ENCODE measurements around the gene SPTBN1.
"Not testable (repeated sequence)": the region's sequence is repeated elsewhere in the genome, so short reads cannot be mapped to it uniquely, and the experiment has no call there.

The SPTBN1 gene

DNA sequence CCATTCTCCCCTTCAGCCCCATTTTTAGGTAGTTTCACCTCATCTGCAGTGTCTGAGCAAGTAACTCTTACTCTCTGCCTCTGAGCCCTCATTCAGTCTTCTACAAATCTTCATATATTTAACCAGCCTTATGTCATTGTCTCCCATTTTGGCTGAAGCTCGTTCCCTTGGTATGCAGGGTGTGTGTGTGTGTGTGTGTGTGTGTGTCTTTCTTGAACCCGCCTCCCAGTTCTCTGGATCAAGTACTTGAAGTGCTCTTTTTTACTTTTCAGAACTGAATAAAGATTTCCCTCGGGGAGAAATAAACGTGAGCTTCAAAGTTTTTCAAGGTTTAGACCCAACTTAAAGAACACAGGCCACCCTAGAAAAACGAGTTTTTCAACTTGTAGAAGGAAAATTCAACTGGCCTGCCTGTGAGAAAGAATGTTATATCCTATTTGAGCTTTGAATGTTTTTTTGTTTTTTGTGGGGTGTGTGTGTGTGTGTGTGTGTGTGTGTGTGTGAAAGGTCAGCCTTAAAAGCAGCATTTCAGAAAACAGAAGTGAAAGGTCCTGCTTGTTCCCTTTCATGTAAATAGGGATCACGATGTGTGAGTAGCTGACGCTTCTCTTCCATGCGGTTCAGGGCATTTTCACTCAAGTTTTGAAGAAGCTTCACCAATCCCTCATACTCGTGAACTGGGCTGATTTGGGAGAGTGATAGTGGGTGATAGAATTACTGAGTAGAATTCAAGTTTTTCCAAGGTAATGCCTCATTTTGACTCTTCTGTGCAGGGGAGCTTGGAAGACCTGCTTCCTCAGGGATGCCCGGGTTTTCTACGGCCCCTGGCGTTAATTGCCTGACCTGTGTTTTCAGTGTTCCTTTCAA lies 216.7 kb downstream of the SPTBN1 start:
- no peak for DNase-seq (ENCODE audit: low spot score)

DNA sequence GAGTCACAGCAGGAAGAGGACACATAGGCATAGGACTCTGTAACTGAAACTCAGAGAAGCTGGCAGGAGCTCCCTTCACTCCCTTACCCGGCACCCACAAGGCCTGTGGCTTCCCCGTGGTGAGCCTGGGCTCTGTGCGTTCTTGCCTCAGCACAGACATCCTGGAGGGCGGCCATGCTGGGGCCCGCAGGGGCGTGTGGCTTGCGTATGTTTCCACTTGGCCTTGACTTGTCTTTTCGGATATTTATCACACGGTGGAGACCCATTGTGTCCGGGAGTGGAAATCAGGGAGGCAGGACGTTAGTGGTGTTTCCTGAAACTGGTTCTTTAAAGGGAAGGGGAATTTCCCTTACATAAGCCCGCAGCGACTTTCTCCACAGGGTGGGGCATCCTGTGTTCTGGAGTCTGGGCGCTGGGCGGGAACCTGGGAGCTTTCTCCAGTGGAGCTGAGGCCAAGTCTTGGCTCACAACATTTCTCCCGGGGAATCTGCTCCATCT lies 217.4 kb downstream of the SPTBN1 start:
- no peak for DNase-seq (ENCODE audit: low spot score)

- DNase-seq (ENCODE audit: low spot score): no peak
Measured at GRCh38 chr2:54675281-54675680, 219.2 kb downstream of the SPTBN1 start.

GRCh38 chr2:54675738-54676137 lies 219.6 kb downstream of the SPTBN1 start:
- DNase-seq (ENCODE audit: low spot score): no peak

DNA sequence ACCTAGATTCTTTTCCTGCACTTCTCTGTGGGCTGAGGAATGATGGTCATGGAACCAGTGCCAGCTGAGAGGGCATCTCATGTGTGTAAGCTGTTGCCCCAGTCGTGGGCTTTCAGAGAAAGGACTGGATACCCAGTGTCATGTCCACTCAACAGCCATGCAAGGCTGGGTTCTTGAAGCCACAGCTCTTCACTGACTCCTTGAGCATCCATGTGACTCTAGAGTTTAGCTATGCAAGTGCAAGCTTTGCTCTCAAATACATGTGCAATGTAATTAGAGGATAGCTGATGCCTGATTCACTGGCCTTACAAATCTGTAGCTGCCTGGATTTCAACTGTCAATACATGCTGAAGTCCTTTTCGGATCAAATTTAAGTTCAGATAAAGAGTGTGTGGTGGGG lies 220.5 kb downstream of the SPTBN1 start:
- DNase-seq (ENCODE audit: low spot score): no peak

DNA sequence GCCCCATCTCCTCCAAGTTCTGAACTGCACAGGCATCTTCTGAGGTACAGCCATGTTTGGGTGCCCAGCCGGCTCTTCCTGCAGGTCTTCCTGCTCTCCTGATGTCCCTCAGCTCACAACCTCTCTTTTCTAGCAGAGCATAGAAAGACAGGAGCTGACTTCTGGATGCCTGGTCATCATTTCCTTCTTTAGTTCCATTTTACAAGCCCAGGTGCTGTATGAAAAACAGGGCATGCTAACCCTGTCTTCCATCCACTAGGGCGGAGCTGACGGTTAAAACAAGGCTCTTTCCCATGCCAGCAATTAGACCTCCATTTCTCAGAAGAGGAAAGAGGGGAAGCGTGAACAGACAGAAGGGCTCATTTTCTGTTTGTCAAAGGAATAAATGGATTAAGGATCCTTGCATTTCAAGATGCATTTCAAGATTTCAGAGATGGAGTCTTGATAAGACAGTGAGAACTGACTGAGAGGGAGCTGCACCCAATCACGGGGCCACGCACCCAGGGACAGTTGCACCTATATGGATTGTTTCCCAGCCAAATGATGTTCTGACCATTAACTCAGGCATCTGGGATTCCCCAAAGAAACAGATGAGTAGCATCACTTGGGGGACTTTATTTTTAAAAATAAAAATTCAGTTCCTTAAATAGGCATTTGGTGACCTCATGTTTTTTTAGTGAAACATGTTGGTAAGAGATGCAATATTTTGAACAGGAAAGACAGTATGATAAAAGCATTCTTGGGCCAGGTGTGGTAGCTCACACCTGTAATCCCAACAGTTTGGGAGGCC lies 221.5 kb downstream of the SPTBN1 start:
- DNase-seq (ENCODE audit: low spot score): no peak

DNA sequence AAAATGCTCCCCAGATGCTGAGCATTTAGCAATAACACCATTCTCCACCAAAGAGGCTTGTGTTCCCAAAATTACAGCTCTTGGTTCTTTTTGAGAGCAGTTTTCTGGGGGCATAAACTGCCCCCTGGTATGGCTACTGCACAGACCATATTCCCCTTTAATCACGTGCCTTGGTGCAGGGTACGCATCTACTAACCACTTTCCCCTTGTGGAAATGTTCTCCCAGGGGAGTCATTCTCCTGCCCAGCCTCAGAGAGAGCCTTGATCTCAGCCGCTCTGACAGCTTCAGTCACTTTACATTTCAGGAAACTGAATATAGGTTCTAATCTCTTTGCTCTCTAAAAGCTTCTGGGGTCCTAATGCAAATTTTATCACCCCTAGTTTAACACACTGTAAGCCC lies 222.6 kb downstream of the SPTBN1 start:
- no peak for DNase-seq (ENCODE audit: low spot score)

DNA sequence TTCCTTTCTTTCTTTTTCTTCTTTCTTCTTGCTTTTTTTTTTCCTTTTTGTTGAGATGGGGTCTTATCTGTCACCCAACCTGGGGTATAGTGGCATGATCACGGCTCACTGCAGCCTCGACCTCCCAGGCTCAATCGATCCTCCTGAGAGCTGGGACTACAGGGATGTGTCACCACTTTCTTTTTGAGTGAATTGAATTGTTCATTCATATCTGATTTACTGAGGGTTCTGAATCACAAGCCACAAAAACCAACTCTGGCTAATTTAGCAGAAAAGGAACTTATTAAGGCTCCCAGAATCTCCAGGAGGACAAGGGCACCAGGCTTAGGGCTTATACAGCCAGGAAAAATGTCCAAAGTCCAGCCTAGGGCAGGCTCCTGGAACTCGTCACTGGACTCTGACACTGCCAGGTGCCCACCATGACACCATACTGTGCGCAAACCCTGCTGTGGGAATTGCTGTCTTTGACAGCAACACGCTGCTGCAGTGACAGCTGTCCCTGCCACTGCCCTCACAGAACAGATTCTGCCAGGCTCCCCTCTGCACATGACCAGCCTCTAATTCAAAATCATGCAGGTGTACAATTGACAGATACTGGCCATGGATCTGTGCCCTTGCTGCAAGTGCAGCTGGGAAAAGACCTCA lies 224.4 kb downstream of the SPTBN1 start:
- DNase-seq (ENCODE audit: low spot score): no peak

GRCh38 chr2:54681416-54681815 lies 225.3 kb downstream of the SPTBN1 start:
- no peak for DNase-seq (ENCODE audit: low spot score)

DNA sequence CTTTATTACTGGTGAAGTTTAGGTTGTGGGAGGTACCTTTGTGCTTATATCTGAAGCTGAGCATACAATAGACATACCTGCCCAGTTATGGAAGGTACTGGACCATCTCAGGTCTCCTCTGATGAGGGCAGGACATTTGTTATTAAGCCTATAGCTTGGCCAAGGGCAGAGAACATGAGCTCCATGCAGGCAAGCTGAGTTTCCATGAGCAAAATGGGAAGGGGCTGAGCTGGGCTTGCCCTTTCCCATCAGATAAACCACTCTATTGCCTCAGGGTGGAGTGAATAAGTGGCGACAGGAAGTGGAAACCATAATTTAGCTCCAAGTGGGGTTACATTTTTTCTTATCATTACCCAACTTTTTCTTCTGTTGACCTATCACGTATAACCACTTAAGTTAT lies 227.5 kb downstream of the SPTBN1 start:
- no peak for DNase-seq (ENCODE audit: low spot score)

DNA sequence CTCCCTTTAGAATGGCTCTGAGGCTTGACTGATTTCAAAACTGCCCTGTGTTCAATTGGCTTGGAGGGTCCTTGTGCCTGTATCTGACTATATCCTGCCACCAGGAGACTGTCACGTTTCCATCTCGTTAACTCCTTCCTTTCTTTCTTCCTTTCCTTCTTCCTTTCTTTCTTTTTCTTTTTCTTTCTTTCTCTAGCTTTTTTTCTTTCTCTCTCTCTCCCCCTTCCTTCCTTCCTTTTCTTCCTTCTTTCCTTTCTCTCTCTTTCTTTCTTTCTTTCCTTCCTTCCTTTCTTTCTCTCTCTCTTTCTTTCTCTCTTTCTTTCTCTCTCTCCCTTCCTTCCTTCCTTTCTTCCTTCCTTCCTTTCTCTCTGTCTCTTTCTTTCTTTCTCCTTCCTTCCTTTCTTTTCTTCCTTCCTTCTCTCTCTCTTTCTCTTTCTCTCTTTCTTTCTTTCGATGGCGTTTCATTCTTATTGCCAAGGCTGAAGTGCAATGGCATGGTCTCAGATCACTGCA lies 229.2 kb downstream of the SPTBN1 start:
- DNase-seq (ENCODE audit: low spot score): no peak

DNA sequence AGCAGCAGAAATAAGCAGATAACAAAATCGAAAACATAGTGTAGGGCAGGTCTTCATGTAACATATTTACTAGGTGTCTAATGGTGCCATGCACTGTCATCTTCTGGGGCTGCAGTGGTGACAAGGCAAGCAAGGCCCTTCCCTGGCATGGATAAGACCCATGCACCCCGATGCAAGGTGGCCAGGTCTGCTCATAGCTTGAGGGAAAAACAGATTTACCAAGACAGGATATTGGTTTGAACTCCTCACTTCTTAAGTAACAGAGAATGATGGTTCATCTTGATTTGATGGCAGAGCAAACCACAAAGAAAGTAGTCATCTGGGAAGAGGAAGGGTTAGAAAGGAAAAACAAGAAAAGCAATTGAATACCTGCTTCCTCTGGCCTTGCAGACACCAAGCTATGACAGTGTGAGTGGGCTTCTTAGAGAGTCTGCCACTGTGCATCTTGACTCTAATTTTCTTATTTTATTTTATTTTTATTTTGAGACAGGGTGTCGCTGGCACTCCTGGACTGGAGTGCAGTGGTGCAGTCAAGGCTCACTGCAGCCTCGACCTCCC lies 231.5 kb downstream of the SPTBN1 start:
- DNase-seq (ENCODE audit: low spot score): no peak

GRCh38 chr2:54691445-54692135 lies 235.5 kb downstream of the SPTBN1 start:
- DNase-seq (ENCODE audit: low spot score): no peak

DNA sequence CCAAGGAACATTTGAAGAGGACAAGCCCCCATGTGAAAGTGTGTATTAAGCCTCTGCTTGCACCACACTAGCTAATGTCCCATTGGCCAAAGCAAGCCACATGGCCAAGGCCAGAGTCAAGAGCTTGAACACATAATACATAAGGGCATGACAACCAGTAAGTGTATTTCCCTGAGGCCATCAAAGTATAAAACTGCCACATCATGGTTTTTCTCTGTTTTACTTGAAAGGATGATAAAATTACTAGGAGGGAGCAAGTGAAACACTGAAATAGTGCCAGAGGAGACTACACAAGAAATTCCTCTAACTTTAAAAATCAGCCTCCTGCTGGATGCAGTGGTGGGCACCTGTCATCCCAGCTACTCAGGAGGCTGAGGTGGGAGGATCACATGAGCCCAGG lies 236.4 kb downstream of the SPTBN1 start:
- DNase-seq (ENCODE audit: low spot score): no peak

GRCh38 chr2:54695378-54695777 lies 239.3 kb downstream of the SPTBN1 start:
- no peak for DNase-seq (ENCODE audit: low spot score)

DNA sequence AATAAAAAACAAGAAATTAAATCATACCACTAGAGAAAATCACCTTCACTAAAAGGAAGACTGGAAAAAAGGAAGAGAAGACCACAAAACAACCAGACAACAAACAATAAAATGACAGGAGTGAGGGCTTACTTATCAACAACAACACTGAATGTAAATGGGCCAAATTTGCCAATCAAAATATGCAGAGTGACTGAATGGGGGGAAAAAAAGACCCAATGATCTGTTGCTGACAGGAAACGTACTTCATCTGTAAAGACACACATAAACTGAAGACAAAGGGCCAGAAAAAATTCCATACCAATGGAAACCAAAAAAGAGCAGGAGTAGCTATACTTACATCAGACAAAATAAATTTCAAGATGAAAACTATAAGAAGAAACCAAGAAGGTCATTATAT lies 241.8 kb downstream of the SPTBN1 start:
- no peak for DNase-seq (ENCODE audit: low spot score)

DNA sequence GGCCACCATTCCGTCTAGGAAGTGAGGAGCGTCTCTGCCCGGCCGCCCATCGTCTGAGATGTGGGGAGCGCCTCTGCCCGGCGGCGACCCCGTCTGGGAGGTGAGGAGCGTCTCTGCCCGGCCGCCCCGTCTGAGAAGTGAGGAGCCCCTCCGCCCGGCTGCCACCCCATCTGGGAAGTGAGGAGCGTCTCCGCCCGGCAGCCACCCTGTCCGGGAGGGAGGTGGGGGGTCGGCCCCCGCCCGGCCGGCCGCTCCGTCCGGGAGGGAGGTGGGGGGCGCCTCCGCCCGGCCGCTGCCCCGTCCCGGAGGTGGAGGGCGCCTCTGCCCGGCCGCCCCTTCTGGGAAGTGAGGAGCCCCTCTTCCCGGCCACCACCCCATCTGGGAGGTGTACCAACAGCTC lies 242.8 kb downstream of the SPTBN1 start:
- DNase-seq (ENCODE audit: low spot score): not testable (repeated sequence)

DNA sequence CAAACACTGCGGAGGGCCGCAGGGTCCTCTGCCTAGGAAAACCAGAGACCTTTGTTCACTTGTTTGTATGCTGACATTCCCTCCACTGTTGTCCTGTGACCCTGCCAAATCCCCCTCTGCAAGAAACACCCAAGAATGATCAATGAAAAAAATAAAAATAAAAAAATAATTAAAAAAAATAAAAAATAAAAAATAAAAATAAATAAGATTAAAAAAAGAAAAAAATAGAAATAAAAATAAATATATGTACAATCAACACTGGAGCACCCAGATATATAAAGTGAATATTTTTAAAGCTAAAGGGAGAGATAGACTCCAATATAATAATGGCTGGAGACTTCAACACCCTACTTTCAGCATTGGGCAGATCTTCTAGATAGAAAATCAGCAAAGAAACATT lies 243.5 kb downstream of the SPTBN1 start:
- DNase-seq (ENCODE audit: low spot score): no peak

DNA sequence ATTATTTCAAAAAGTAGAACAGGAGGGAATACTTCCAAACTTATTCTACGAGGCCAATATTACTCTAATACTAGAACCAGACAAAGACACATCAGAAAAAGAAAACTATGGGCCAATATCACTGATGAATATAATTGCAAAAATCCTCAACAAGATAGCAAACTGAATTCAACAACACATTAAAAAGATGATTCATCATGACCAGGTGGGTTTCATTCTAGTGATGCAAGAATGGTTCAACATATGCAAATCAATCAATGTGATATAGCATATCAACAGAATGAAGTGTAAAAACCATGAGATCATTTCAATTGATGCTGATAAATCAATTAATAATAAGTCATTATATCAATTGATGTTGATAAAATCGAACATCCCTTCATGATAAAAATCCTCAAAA lies 244.9 kb downstream of the SPTBN1 start:
- no peak for DNase-seq (ENCODE audit: low spot score)

- DNase-seq (ENCODE audit: low spot score): no peak
Measured at GRCh38 chr2:54704238-54704637, 248.1 kb downstream of the SPTBN1 start.
